Endodermal cell (in vitro differentiated cells): ENCODE measurements around the gene CCDC14. TPM values are rescaled to one million over a fixed set of nuclear protein-coding genes. Genes with fewer than 3 reads are reported as not detected.

Experiments used
- DNase-seq: peaks from one replicate; pipeline ENCODE4 v3.0.0-alpha.2; 2017
- H3K27ac ChIP-seq: 2 replicates; pipeline ENCODE4 v1.5.1; 2013; ENCODE audit warnings: mild to moderate bottlenecking, low read depth, low read length, moderate library complexity
- H3K27me3 ChIP-seq: 2 replicates; pipeline ENCODE4 v1.6.1; 2013; ENCODE audit warnings: mild to moderate bottlenecking, low read length, moderate library complexity; ENCODE audit not compliant: insufficient read depth, control insufficient read depth, poor library complexity, severe bottlenecking
- H3K36me3 ChIP-seq: 2 replicates; pipeline ENCODE4 v1.7.0; 2013; ENCODE audit warnings: mild to moderate bottlenecking, low read length, moderate library complexity; ENCODE audit not compliant: control insufficient read depth, insufficient read depth
- H3K4me1 ChIP-seq: one replicate; pipeline ENCODE4 v1.7.0; 2013; ENCODE audit warnings: low read length; ENCODE audit not compliant: control insufficient read depth, insufficient read depth
- H3K4me3 ChIP-seq: 2 replicates; pipeline ENCODE4 v1.5.1; 2013; ENCODE audit warnings: mild to moderate bottlenecking, low read length, moderate library complexity
- H3K9ac ChIP-seq: 2 replicates; pipeline ENCODE4 v1.6.1; 2013; ENCODE audit warnings: mild to moderate bottlenecking, low read length, moderate library complexity; ENCODE audit not compliant: poor library complexity, severe bottlenecking; ENCODE audit errors: extremely low read depth
- H3K9me3 ChIP-seq: 2 replicates; pipeline ENCODE4 v1.6.1; 2013; ENCODE audit warnings: mild to moderate bottlenecking, low read length, moderate library complexity; ENCODE audit not compliant: control insufficient read depth
- H3K27ac Mint-ChIP-seq: 2 replicates; pipeline ENCODE4 v1.8.0; 2020; ENCODE audit warnings: mixed read lengths
- H3K27me3 Mint-ChIP-seq: 2 replicates; pipeline ENCODE4 v1.8.0; 2021; ENCODE audit warnings: mild to moderate bottlenecking, mixed read lengths; ENCODE audit not compliant: insufficient read depth
- H3K36me3 Mint-ChIP-seq: 2 replicates; pipeline ENCODE4 v1.8.0; 2020; ENCODE audit warnings: low read depth, mixed read lengths
- H3K4me1 Mint-ChIP-seq: 2 replicates; pipeline ENCODE4 v1.8.0; 2020; ENCODE audit warnings: mixed read lengths
- H3K4me3 Mint-ChIP-seq: 2 replicates; pipeline ENCODE4 v1.8.0; 2020; ENCODE audit warnings: mild to moderate bottlenecking, moderate library complexity, mixed read lengths
- H3K9me3 Mint-ChIP-seq: 2 replicates; pipeline ENCODE4 v1.8.0; 2020; ENCODE audit warnings: mild to moderate bottlenecking, mixed read lengths
- WGBS, 2 experiments: methylation state at CpG; one replicate each; pipeline versions ENCODE4 v1.1.5 to v1.1.7; 2013; ENCODE audit warnings: missing lambda C conversion rate in 2 of 2, mixed read lengths in 1 of 2; ENCODE audit not compliant: insufficient coverage in 1 of 2, insufficient read length in 1 of 2; 5-methylcytosine and 5-hydroxymethylcytosine counted together
- total RNA-seq, 2 donors: library from RNA; stranded (reverse); fragmentation: NEBNext Ultra II Directional in 1 of 2; extraction: Animal tissue kit (Norgen Biotek cat#: 25700) in 1 of 2; gene quantifications; 2 replicates in 1 of 2; 3 replicates in 1 of 2; pipeline ENCODE4 v1.2.1, GENCODE V29; 2021
- TF ChIP-seq, protein P1 (sequence below): fragments of 200-600 bp; sonication (generic); conservative IDR thresholded peaks from 2 replicates; pipeline ENCODE4 v1.5.0; 2021; ENCODE audit warnings: antibody characterized with exemption, mild to moderate bottlenecking

CCDC14 gene
- total RNA-seq, 2 donors from 2014 or later: 88.3 to 99.4 TPM

- Histone ChIP-seq H3K4me1 (no peaks in the 10 kb centered on the region), H3K27ac (no peak overlapping the region), H3K4me3 (no peak overlapping the region), H3K9me3 (no peaks in the 10 kb centered on the region), H3K9ac (no peak overlapping the region), H3K27me3 (no peaks in the 10 kb centered on the region), H3K36me3 (peaks cover 90% of the 10 kb centered on the region)
- H3K36me3 Mint-ChIP-seq: peaks cover 50% of the 10 kb centered on the region
- H3K27me3 Mint-ChIP-seq: no peaks in the 10 kb centered on the region
- no peaks in the 10 kb centered on the region for H3K4me1 Mint-ChIP-seq
- H3K27ac Mint-ChIP-seq: no peak overlapping the region
- no peaks in the 10 kb centered on the region for H3K9me3 Mint-ChIP-seq
- no peak for DNase-seq
- TF ChIP-seq, protein P1, sequence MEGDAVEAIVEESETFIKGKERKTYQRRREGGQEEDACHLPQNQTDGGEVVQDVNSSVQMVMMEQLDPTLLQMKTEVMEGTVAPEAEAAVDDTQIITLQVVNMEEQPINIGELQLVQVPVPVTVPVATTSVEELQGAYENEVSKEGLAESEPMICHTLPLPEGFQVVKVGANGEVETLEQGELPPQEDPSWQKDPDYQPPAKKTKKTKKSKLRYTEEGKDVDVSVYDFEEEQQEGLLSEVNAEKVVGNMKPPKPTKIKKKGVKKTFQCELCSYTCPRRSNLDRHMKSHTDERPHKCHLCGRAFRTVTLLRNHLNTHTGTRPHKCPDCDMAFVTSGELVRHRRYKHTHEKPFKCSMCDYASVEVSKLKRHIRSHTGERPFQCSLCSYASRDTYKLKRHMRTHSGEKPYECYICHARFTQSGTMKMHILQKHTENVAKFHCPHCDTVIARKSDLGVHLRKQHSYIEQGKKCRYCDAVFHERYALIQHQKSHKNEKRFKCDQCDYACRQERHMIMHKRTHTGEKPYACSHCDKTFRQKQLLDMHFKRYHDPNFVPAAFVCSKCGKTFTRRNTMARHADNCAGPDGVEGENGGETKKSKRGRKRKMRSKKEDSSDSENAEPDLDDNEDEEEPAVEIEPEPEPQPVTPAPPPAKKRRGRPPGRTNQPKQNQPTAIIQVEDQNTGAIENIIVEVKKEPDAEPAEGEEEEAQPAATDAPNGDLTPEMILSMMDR: no peak
- no peak overlapping the region for H3K4me3 Mint-ChIP-seq
- WGBS, 2 experiments: 92 to 97% methylated on average over 5 to 6 of the region's 6 CpGs
Measured at GRCh38 chr3:123951522-123952447, 9.2 kb downstream of the CCDC14 start.

DNA sequence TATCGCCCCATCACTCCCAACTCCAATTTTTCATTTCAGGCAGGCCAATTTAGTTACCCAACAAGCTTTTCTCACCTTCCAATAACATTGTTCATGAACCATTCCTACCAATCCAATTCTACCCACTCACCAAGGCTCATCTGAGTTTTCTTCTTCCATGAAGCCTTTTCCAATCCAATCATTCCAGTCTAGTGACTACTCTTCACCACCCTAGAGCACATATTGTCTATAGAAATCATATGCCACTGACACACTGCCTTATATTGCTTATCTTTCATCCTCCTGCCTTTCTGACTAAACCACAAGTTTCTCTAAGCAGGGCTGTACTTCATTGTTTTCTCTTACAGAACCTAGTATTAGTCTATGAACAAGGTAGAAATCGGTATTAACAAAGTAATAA is 11.4 kb downstream of the CCDC14 start:
- Histone ChIP-seq H3K4me3 (no peak overlapping the region), H3K4me1 (no peaks in the 10 kb centered on the region), H3K9me3 (no peaks in the 10 kb centered on the region), H3K9ac (no peak overlapping the region), H3K27ac (no peak overlapping the region), H3K27me3 (no peaks in the 10 kb centered on the region), H3K36me3 (peaks cover 92% of the 10 kb centered on the region)
- Mint-ChIP-seq H3K36me3 (peaks cover 56% of the 10 kb centered on the region), H3K9me3 (no peaks in the 10 kb centered on the region), H3K4me1 (no peaks in the 10 kb centered on the region), H3K27me3 (no peaks in the 10 kb centered on the region), H3K4me3 (no peak overlapping the region), H3K27ac (no peak overlapping the region)
- DNase-seq: no peak
- WGBS, 2 experiments: 90% methylated on average over 2 of the region's 2 CpGs; no CpG with 5 or more reads in 1 of the 2 experiments
- TF ChIP-seq, protein P1: no peak

- H3K36me3 Mint-ChIP-seq: peaks cover 61% of the 10 kb centered on the region
Measured at GRCh38 chr3:123948449-123948848, 12.6 kb downstream of the CCDC14 start.

More at GRCh38 chr3:123948449-123948848, 12.6 kb downstream of the CCDC14 start:
- Mint-ChIP-seq H3K27me3 (no peaks in the 10 kb centered on the region), H3K27ac (no peak overlapping the region), H3K4me1 (no peaks in the 10 kb centered on the region), H3K4me3 (no peak overlapping the region), H3K9me3 (no peaks in the 10 kb centered on the region)
- TF ChIP-seq, protein P1: no peak
- Histone ChIP-seq H3K36me3 (peaks cover 95% of the 10 kb centered on the region), H3K9me3 (no peaks in the 10 kb centered on the region), H3K9ac (no peak overlapping the region), H3K4me1 (no peaks in the 10 kb centered on the region), H3K27ac (no peak overlapping the region), H3K27me3 (no peaks in the 10 kb centered on the region), H3K4me3 (no peak overlapping the region)
- no peak for DNase-seq
- WGBS, 2 experiments: 86 to 93% methylated on average over 4 to 9 of the region's 9 CpGs
